HEK293T (cell line): ENCODE data around the gene ZNF614.

Source experiments
- BHLHE40 ChIP-seq: fragments of 450-650 bp; IDR thresholded peaks from 2 replicates; pipeline ENCODE4 v1.6.1; 2016; ENCODE audit warnings: mild to moderate bottlenecking, moderate library complexity, borderline replicate concordance
- CTBP1 ChIP-seq: fragments of 450-650 bp; IDR thresholded peaks from 2 replicates; pipeline ENCODE4 v1.6.1; 2016; ENCODE audit warnings: borderline replicate concordance
- FOXA1 ChIP-seq: fragments of 450-650 bp; IDR thresholded peaks from 2 replicates; pipeline ENCODE4 v1.6.1; 2016; ENCODE audit warnings: mild to moderate bottlenecking
- FOXK2 ChIP-seq: fragments of 450-650 bp; IDR thresholded peaks from 2 replicates; pipeline ENCODE4 v1.6.1; 2016; ENCODE audit warnings: mild to moderate bottlenecking
- FOXM1 ChIP-seq: fragments of 450-650 bp; IDR thresholded peaks from 2 replicates; pipeline ENCODE4 v1.6.1; 2017; ENCODE audit warnings: mild to moderate bottlenecking, borderline replicate concordance
- HDGF ChIP-seq: fragments of 450-650 bp; IDR thresholded peaks from 2 replicates; pipeline ENCODE4 v1.6.1; 2017; ENCODE audit warnings: antibody characterized with exemption, borderline replicate concordance
- SP1 ChIP-seq: fragments of 450-650 bp; IDR thresholded peaks from 2 replicates; pipeline ENCODE4 v1.6.1; 2017
- SUZ12 ChIP-seq: fragments of 450-650 bp; IDR thresholded peaks from 2 replicates; pipeline ENCODE4 v1.6.1; 2016; ENCODE audit warnings: mild to moderate bottlenecking
- TARDBP ChIP-seq: fragments of 450-650 bp; IDR thresholded peaks from 2 replicates; pipeline ENCODE4 v1.6.1; 2016
- TF ChIP-seq, protein P1 (sequence below): fragments of 450-650 bp; IDR thresholded peaks from 2 replicates; pipeline ENCODE4 v1.6.1; 2016

DNA sequence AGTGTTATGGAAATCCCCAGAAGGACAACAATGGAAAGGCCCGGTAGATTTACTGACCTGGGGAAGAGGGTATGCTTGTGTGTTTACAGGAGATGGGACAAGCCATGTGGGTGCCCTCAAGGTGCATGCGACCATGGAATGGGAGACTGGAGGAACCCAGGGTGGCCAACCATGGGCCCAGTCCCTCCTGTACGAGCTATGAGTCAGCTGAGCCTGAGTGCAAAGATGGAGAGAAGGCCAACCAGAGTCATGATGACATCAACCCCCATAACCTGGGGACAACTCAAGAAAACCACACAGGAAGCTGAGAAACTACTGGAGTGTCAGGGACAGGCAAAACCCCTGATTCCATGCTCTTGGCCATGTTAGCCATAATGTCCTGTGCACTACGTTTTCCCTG is 49.3 kb downstream of the ZNF614 start:
- TF ChIP-seq FOXK2 (no peak), SUZ12 (no peak), TARDBP (no peak), FOXA1 (no peak), CTBP1 (no peak), HDGF (no peak), SP1 (no peak), BHLHE40 (no peak), FOXM1 (no peak)
- TF ChIP-seq, protein P1, sequence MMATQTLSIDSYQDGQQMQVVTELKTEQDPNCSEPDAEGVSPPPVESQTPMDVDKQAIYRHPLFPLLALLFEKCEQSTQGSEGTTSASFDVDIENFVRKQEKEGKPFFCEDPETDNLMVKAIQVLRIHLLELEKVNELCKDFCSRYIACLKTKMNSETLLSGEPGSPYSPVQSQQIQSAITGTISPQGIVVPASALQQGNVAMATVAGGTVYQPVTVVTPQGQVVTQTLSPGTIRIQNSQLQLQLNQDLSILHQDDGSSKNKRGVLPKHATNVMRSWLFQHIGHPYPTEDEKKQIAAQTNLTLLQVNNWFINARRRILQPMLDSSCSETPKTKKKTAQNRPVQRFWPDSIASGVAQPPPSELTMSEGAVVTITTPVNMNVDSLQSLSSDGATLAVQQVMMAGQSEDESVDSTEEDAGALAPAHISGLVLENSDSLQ: no peak
